ENCODE measurements around the gene RPS26.

The RPS26 gene

DNA sequence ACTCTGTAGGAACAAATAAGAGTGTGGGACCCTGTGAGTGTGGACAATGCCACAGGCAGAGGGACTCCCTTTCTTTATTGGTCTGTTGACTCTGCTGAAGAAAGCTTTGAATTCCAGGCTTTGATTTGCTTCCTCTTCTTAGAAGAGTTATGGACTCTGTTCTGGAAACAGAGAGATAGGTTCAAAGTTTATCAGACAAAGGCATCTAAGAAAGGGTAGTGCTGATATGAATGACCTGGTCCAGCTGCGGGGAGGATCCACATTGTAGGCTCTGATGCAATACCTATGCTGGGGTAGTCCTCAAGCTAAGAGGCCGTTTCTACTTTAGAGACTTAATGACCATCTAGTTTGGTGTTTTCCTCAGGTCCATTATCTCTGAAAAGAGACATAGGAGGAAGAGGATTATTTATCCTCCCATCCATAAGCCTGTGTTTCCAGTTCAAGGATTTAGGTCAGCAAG is 31.6 kb upstream of the RPS26 start:
- H3K4me2 ChIP-seq (ENCODE audit: low read length), result no peak overlapping the region
- peaks cover 2% of the 10 kb centered on the region for H3K79me2 ChIP-seq (ENCODE audit: control insufficient read depth, insufficient read depth, low read length, poor library complexity)
- no peak overlapping the region for H2AFZ ChIP-seq (ENCODE audit: insufficient read depth, low read length, poor library complexity)
- no peak overlapping the region for H3K4me3 ChIP-seq (ENCODE audit: low read depth, low read length)
- peak overlapping the region; percentile 9 for H2BK120ac ChIP-seq (ENCODE audit: insufficient read depth, low read length, poor library complexity)
- no peak overlapping the region for H3K23ac ChIP-seq (ENCODE audit: low read length)
- H3K27me3 ChIP-seq (ENCODE audit: insufficient read depth, low read length), result no peaks in the 10 kb centered on the region
- H3K36me3 ChIP-seq (ENCODE audit: control insufficient read depth in 1 of 2, insufficient read depth in 2 of 2, low read length in 2 of 2), result no peaks in the 10 kb centered on the region
- H3K18ac ChIP-seq (ENCODE audit: low read length), result no peak overlapping the region
- peak overlapping the region; percentile 26 for H4K91ac ChIP-seq (ENCODE audit: low read depth, low read length)
- no peak overlapping the region for H3K4ac ChIP-seq (ENCODE audit: low read depth, low read length)
- DNase-seq, result peak; percentile 38 to 69
- H3K9me3 ChIP-seq (ENCODE audit: insufficient read depth, low read depth, low read length), result no peaks in the 10 kb centered on the region
- H2BK5ac ChIP-seq (ENCODE audit: low read depth, low read length, poor library complexity), result peak overlapping the region; percentile 81
- H2BK12ac ChIP-seq (ENCODE audit: low read length), result no peak overlapping the region
- H3K27ac ChIP-seq (ENCODE audit: low read depth, low read length), result peak overlapping the region; percentile 78
- peaks cover 18 to 32% of the 10 kb centered on the region in 2 experiments for H3K4me1 ChIP-seq (ENCODE audit: control insufficient read depth in 1 of 2, insufficient read depth in 2 of 2, low read length in 2 of 2)
- no peak overlapping the region for H2AK5ac ChIP-seq (ENCODE audit: low read length)
- H3K79me1 ChIP-seq (ENCODE audit: low read length), result peaks cover 23% of the 10 kb centered on the region
- H4K8ac ChIP-seq (ENCODE audit: low read depth, low read length), result no peak overlapping the region
- WGBS (ENCODE audit: extremely low coverage, insufficient coverage, insufficient read length), result no CpG with 5 or more reads among the region's 2 CpGs
- no peak overlapping the region for H3K9ac ChIP-seq (ENCODE audit: low read length)
- H4K12ac ChIP-seq (ENCODE audit: low read depth, low read length), result no peak overlapping the region
- no peak overlapping the region for H3K14ac ChIP-seq (ENCODE audit: low read length)

GRCh38 chr12:56011509-56012090 is 30.1 kb upstream of the RPS26 start:
- H4K91ac ChIP-seq (ENCODE audit: low read depth, low read length), result no peak overlapping the region
- H3K14ac ChIP-seq (ENCODE audit: low read length), result no peak overlapping the region
- no peak overlapping the region for H3K23ac ChIP-seq (ENCODE audit: low read length)
- no peak overlapping the region for H2AK5ac ChIP-seq (ENCODE audit: low read length)
- H3K27ac ChIP-seq (ENCODE audit: low read depth, low read length), result peak overlapping the region; percentile 22
- no peak overlapping the region for H2BK5ac ChIP-seq (ENCODE audit: low read depth, low read length, poor library complexity)
- H3K4me1 ChIP-seq (ENCODE audit: control insufficient read depth in 1 of 2, insufficient read depth in 2 of 2, low read length in 2 of 2), result peaks cover 20 to 34% of the 10 kb centered on the region in 2 experiments
- no peak overlapping the region for H3K4me2 ChIP-seq (ENCODE audit: low read length)
- no peak for DNase-seq
- H3K9ac ChIP-seq (ENCODE audit: low read length), result no peak overlapping the region
- H3K36me3 ChIP-seq (ENCODE audit: control insufficient read depth in 1 of 2, insufficient read depth in 2 of 2, low read length in 2 of 2), result no peaks in the 10 kb centered on the region
- H3K18ac ChIP-seq (ENCODE audit: low read length), result no peak overlapping the region
- no peak overlapping the region for H4K12ac ChIP-seq (ENCODE audit: low read depth, low read length)
- H4K8ac ChIP-seq (ENCODE audit: low read depth, low read length), result no peak overlapping the region
- H3K27me3 ChIP-seq (ENCODE audit: insufficient read depth, low read length), result no peaks in the 10 kb centered on the region
- no peak overlapping the region for H3K4me3 ChIP-seq (ENCODE audit: low read depth, low read length)
- no peak overlapping the region for H2BK12ac ChIP-seq (ENCODE audit: low read length)
- H2AFZ ChIP-seq (ENCODE audit: insufficient read depth, low read length, poor library complexity), result no peak overlapping the region
- WGBS (ENCODE audit: extremely low coverage, insufficient coverage, insufficient read length), result no CpG with 5 or more reads among the region's 2 CpGs
- H3K4ac ChIP-seq (ENCODE audit: low read depth, low read length), result no peak overlapping the region
- H3K9me3 ChIP-seq (ENCODE audit: insufficient read depth, low read depth, low read length), result no peaks in the 10 kb centered on the region
- peaks cover 23% of the 10 kb centered on the region for H3K79me1 ChIP-seq (ENCODE audit: low read length)
- peak overlapping the region; percentile 20 for H2BK120ac ChIP-seq (ENCODE audit: insufficient read depth, low read length, poor library complexity)
- peaks cover 2% of the 10 kb centered on the region for H3K79me2 ChIP-seq (ENCODE audit: control insufficient read depth, insufficient read depth, low read length, poor library complexity)

- WGBS (ENCODE audit: extremely low coverage, insufficient coverage, insufficient read length), result no CpG with 5 or more reads among the region's 5 CpGs
- no peak overlapping the region for H2AK5ac ChIP-seq (ENCODE audit: low read length)
- H3K9me3 ChIP-seq (ENCODE audit: insufficient read depth, low read depth, low read length), result no peaks in the 10 kb centered on the region
- no peak overlapping the region for H3K14ac ChIP-seq (ENCODE audit: low read length)
- no peak overlapping the region for H2BK12ac ChIP-seq (ENCODE audit: low read length)
- no peak overlapping the region for H3K4ac ChIP-seq (ENCODE audit: low read depth, low read length)
- H4K12ac ChIP-seq (ENCODE audit: low read depth, low read length), result no peak overlapping the region
- no peaks in the 10 kb centered on the region for H3K27me3 ChIP-seq (ENCODE audit: insufficient read depth, low read length)
- H2BK120ac ChIP-seq (ENCODE audit: insufficient read depth, low read length, poor library complexity), result no peak overlapping the region
- no peak overlapping the region for H3K9ac ChIP-seq (ENCODE audit: low read length)
- H3K4me1 ChIP-seq (ENCODE audit: control insufficient read depth in 1 of 2, insufficient read depth in 2 of 2, low read length in 2 of 2), result peaks cover 15 to 26% of the 10 kb centered on the region in 2 experiments
- no peak overlapping the region for H3K27ac ChIP-seq (ENCODE audit: low read depth, low read length)
- H3K4me3 ChIP-seq (ENCODE audit: low read depth, low read length), result no peak overlapping the region
- H4K8ac ChIP-seq (ENCODE audit: low read depth, low read length), result no peak overlapping the region
- H3K79me2 ChIP-seq (ENCODE audit: control insufficient read depth, insufficient read depth, low read length, poor library complexity), result no peaks in the 10 kb centered on the region
- H3K36me3 ChIP-seq (ENCODE audit: control insufficient read depth in 1 of 2, insufficient read depth in 2 of 2, low read length in 2 of 2), result no peaks in the 10 kb centered on the region
- H3K18ac ChIP-seq (ENCODE audit: low read length), result no peak overlapping the region
- no peak overlapping the region for H2BK5ac ChIP-seq (ENCODE audit: low read depth, low read length, poor library complexity)
- H3K4me2 ChIP-seq (ENCODE audit: low read length), result no peak overlapping the region
- no peak overlapping the region for H2AFZ ChIP-seq (ENCODE audit: insufficient read depth, low read length, poor library complexity)
- peak overlapping the region; percentile 42 for H4K91ac ChIP-seq (ENCODE audit: low read depth, low read length)
- no peak overlapping the region for H3K23ac ChIP-seq (ENCODE audit: low read length)
- H3K79me1 ChIP-seq (ENCODE audit: low read length), result peaks cover 12% of the 10 kb centered on the region
- no peak for DNase-seq
Measured at GRCh38 chr12:56013482-56013881, 28.2 kb upstream of the RPS26 start.

DNA sequence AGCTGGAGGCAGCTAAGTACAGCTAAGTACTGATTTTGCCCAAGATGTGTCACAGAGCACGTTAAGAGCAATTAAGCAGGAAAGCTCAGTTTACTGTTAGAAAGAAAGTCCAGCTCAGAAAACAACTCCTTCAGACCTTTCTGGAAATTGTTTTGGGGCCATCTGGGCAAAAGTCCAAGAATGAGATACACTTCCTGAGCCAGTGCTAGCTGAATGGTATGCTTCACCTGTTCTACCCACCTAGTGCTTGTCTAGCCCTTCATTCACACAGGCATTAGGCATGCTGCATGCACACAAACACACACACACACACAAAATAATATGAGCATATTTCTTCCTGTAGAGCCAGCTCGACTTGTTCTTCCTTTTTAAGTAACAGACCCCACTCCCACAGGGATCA is 27.5 kb upstream of the RPS26 start:
- H2BK12ac ChIP-seq (ENCODE audit: low read length), result no peak overlapping the region
- no peak overlapping the region for H2BK120ac ChIP-seq (ENCODE audit: insufficient read depth, low read length, poor library complexity)
- no peak overlapping the region for H3K4me3 ChIP-seq (ENCODE audit: low read depth, low read length)
- DNase-seq, result no peak
- H3K4me2 ChIP-seq (ENCODE audit: low read length), result no peak overlapping the region
- H4K8ac ChIP-seq (ENCODE audit: low read depth, low read length), result no peak overlapping the region
- no peaks in the 10 kb centered on the region for H3K27me3 ChIP-seq (ENCODE audit: insufficient read depth, low read length)
- no peaks in the 10 kb centered on the region for H3K79me2 ChIP-seq (ENCODE audit: control insufficient read depth, insufficient read depth, low read length, poor library complexity)
- H2AK5ac ChIP-seq (ENCODE audit: low read length), result no peak overlapping the region
- no CpG with 5 or more reads among the region's 2 CpGs for WGBS (ENCODE audit: extremely low coverage, insufficient coverage, insufficient read length)
- no peak overlapping the region for H3K14ac ChIP-seq (ENCODE audit: low read length)
- H4K91ac ChIP-seq (ENCODE audit: low read depth, low read length), result no peak overlapping the region
- no peak overlapping the region for H4K12ac ChIP-seq (ENCODE audit: low read depth, low read length)
- no peaks in the 10 kb centered on the region for H3K9me3 ChIP-seq (ENCODE audit: insufficient read depth, low read depth, low read length)
- H3K23ac ChIP-seq (ENCODE audit: low read length), result no peak overlapping the region
- peaks cover 12% of the 10 kb centered on the region for H3K79me1 ChIP-seq (ENCODE audit: low read length)
- H3K4me1 ChIP-seq (ENCODE audit: control insufficient read depth in 1 of 2, insufficient read depth in 2 of 2, low read length in 2 of 2), result peaks cover 11 to 22% of the 10 kb centered on the region in 2 experiments
- no peak overlapping the region for H2AFZ ChIP-seq (ENCODE audit: insufficient read depth, low read length, poor library complexity)
- H3K9ac ChIP-seq (ENCODE audit: low read length), result no peak overlapping the region
- H3K18ac ChIP-seq (ENCODE audit: low read length), result no peak overlapping the region
- no peak overlapping the region for H3K4ac ChIP-seq (ENCODE audit: low read depth, low read length)
- no peaks in the 10 kb centered on the region for H3K36me3 ChIP-seq (ENCODE audit: control insufficient read depth in 1 of 2, insufficient read depth in 2 of 2, low read length in 2 of 2)
- H2BK5ac ChIP-seq (ENCODE audit: low read depth, low read length, poor library complexity), result no peak overlapping the region
- H3K27ac ChIP-seq (ENCODE audit: low read depth, low read length), result no peak overlapping the region
